ENCODE measurements around the gene PXDN.
"Not testable (repeated sequence)": the region's sequence is repeated elsewhere in the genome, so short reads cannot be mapped to it uniquely, and the experiment has no call there.

Gene PXDN

GRCh38 chr2:1679488-1680039 lies 64.8 kb downstream of the PXDN start:
- H3K36me3 ChIP-seq (ENCODE audit: insufficient read depth, low read length): peaks cover 80% of the 10 kb centered on the region
- H3K4me3 ChIP-seq (ENCODE audit: low read length); H3K9ac ChIP-seq (ENCODE audit: low read depth, low read length); H3K4me2 ChIP-seq (ENCODE audit: low read length); H3K27me3 ChIP-seq (ENCODE audit: control insufficient read depth, insufficient read depth, low read length); H3K9me3 ChIP-seq (replicated peaks; ENCODE audit: low read length): not testable (repeated sequence)
- H3K4me1 ChIP-seq (ENCODE audit: control insufficient read depth, insufficient read depth, low read length): peaks cover 22% of the 10 kb centered on the region

GRCh38 chr2:1679065-1679464 lies 65.2 kb downstream of the PXDN start:
- H3K9me3 ChIP-seq (replicated peaks; ENCODE audit: low read length); H3K27me3 ChIP-seq (ENCODE audit: control insufficient read depth, insufficient read depth, low read length); H3K9ac ChIP-seq (ENCODE audit: low read depth, low read length); H3K4me3 ChIP-seq (ENCODE audit: low read length); H3K4me2 ChIP-seq (ENCODE audit: low read length): not testable (repeated sequence)
- peaks cover 22% of the 10 kb centered on the region for H3K4me1 ChIP-seq (ENCODE audit: control insufficient read depth, insufficient read depth, low read length)
- peaks cover 80% of the 10 kb centered on the region for H3K36me3 ChIP-seq (ENCODE audit: insufficient read depth, low read length)

GRCh38 chr2:1678609-1679008 lies 65.7 kb downstream of the PXDN start:
- Histone ChIP-seq H3K36me3 (ENCODE audit: insufficient read depth, low read length) (peaks cover 84% of the 10 kb centered on the region), H3K4me2 (ENCODE audit: low read length) (no peak overlapping the region), H3K4me3 (ENCODE audit: low read length) (no peak overlapping the region), H3K9ac (ENCODE audit: low read depth, low read length) (no peak overlapping the region), H3K4me1 (ENCODE audit: control insufficient read depth, insufficient read depth, low read length) (peaks cover 22% of the 10 kb centered on the region), H3K27me3 (ENCODE audit: control insufficient read depth, insufficient read depth, low read length) (no peaks in the 10 kb centered on the region), H3K9me3 (replicated peaks; ENCODE audit: low read length) (no peaks in the 10 kb centered on the region)

GRCh38 chr2:1677821-1678165 lies 66.5 kb downstream of the PXDN start:
- H3K9ac ChIP-seq (ENCODE audit: low read depth, low read length): no peak overlapping the region
- no peaks in the 10 kb centered on the region for H3K9me3 ChIP-seq (replicated peaks; ENCODE audit: low read length)
- H3K27me3 ChIP-seq (ENCODE audit: control insufficient read depth, insufficient read depth, low read length): no peaks in the 10 kb centered on the region
- peaks cover 91% of the 10 kb centered on the region for H3K36me3 ChIP-seq (ENCODE audit: insufficient read depth, low read length)
- H3K4me2 ChIP-seq (ENCODE audit: low read length): no peak overlapping the region
- H3K4me3 ChIP-seq (ENCODE audit: low read length): no peak overlapping the region
- H3K4me1 ChIP-seq (ENCODE audit: control insufficient read depth, insufficient read depth, low read length): peaks cover 22% of the 10 kb centered on the region

GRCh38 chr2:1676913-1677820 lies 67.1 kb downstream of the PXDN start:
- Histone ChIP-seq H3K9me3 (replicated peaks; ENCODE audit: low read length) (no peaks in the 10 kb centered on the region), H3K4me3 (ENCODE audit: low read length) (no peak overlapping the region), H3K36me3 (ENCODE audit: insufficient read depth, low read length) (peaks cover 91% of the 10 kb centered on the region), H3K4me1 (ENCODE audit: control insufficient read depth, insufficient read depth, low read length) (peaks cover 22% of the 10 kb centered on the region), H3K27me3 (ENCODE audit: control insufficient read depth, insufficient read depth, low read length) (no peaks in the 10 kb centered on the region), H3K4me2 (ENCODE audit: low read length) (no peak overlapping the region), H3K9ac (ENCODE audit: low read depth, low read length) (no peak overlapping the region)

GRCh38 chr2:1676091-1676912 lies 68.0 kb downstream of the PXDN start:
- H3K36me3 ChIP-seq (ENCODE audit: insufficient read depth, low read length): peaks cover 93% of the 10 kb centered on the region
- no peak overlapping the region for H3K4me3 ChIP-seq (ENCODE audit: low read length)
- H3K4me2 ChIP-seq (ENCODE audit: low read length): peak overlapping the region; percentile 6
- H3K27me3 ChIP-seq (ENCODE audit: control insufficient read depth, insufficient read depth, low read length): no peaks in the 10 kb centered on the region
- peaks cover 22% of the 10 kb centered on the region for H3K4me1 ChIP-seq (ENCODE audit: control insufficient read depth, insufficient read depth, low read length)
- no peaks in the 10 kb centered on the region for H3K9me3 ChIP-seq (replicated peaks; ENCODE audit: low read length)
- H3K9ac ChIP-seq (ENCODE audit: low read depth, low read length): peak overlapping the region; percentile 26

- Histone ChIP-seq H3K4me2 (ENCODE audit: low read length) (no peak overlapping the region), H3K4me1 (ENCODE audit: control insufficient read depth, insufficient read depth, low read length) (peaks cover 22% of the 10 kb centered on the region), H3K27me3 (ENCODE audit: control insufficient read depth, insufficient read depth, low read length) (no peaks in the 10 kb centered on the region), H3K9ac (ENCODE audit: low read depth, low read length) (no peak overlapping the region), H3K9me3 (replicated peaks; ENCODE audit: low read length) (no peaks in the 10 kb centered on the region), H3K36me3 (ENCODE audit: insufficient read depth, low read length) (peaks cover 93% of the 10 kb centered on the region), H3K4me3 (ENCODE audit: low read length) (no peak overlapping the region)
Observed at GRCh38 chr2:1675633-1676032, 68.7 kb downstream of the PXDN start.

GRCh38 chr2:1674766-1675397 lies 69.4 kb downstream of the PXDN start:
- Histone ChIP-seq H3K4me2 (ENCODE audit: low read length) (no peak overlapping the region), H3K9me3 (replicated peaks; ENCODE audit: low read length) (no peaks in the 10 kb centered on the region), H3K27me3 (ENCODE audit: control insufficient read depth, insufficient read depth, low read length) (no peaks in the 10 kb centered on the region), H3K9ac (ENCODE audit: low read depth, low read length) (peak overlapping the region; percentile 6), H3K4me1 (ENCODE audit: control insufficient read depth, insufficient read depth, low read length) (peaks cover 22% of the 10 kb centered on the region), H3K4me3 (ENCODE audit: low read length) (no peak overlapping the region), H3K36me3 (ENCODE audit: insufficient read depth, low read length) (peaks cover 93% of the 10 kb centered on the region)

GRCh38 chr2:1674276-1674675 lies 70.0 kb downstream of the PXDN start:
- peaks cover 22% of the 10 kb centered on the region for H3K4me1 ChIP-seq (ENCODE audit: control insufficient read depth, insufficient read depth, low read length)
- no peak overlapping the region for H3K9ac ChIP-seq (ENCODE audit: low read depth, low read length)
- H3K27me3 ChIP-seq (ENCODE audit: control insufficient read depth, insufficient read depth, low read length): no peaks in the 10 kb centered on the region
- peaks cover 88% of the 10 kb centered on the region for H3K36me3 ChIP-seq (ENCODE audit: insufficient read depth, low read length)
- H3K4me3 ChIP-seq (ENCODE audit: low read length): no peak overlapping the region
- no peaks in the 10 kb centered on the region for H3K9me3 ChIP-seq (replicated peaks; ENCODE audit: low read length)
- H3K4me2 ChIP-seq (ENCODE audit: low read length): no peak overlapping the region

GRCh38 chr2:1673160-1673944 lies 71.0 kb downstream of the PXDN start:
- no peak overlapping the region for H3K4me2 ChIP-seq (ENCODE audit: low read length)
- no peak overlapping the region for H3K4me3 ChIP-seq (ENCODE audit: low read length)
- peaks cover 84% of the 10 kb centered on the region for H3K36me3 ChIP-seq (ENCODE audit: insufficient read depth, low read length)
- H3K4me1 ChIP-seq (ENCODE audit: control insufficient read depth, insufficient read depth, low read length): peaks cover 22% of the 10 kb centered on the region
- no peaks in the 10 kb centered on the region for H3K9me3 ChIP-seq (replicated peaks; ENCODE audit: low read length)
- no peaks in the 10 kb centered on the region for H3K27me3 ChIP-seq (ENCODE audit: control insufficient read depth, insufficient read depth, low read length)
- H3K9ac ChIP-seq (ENCODE audit: low read depth, low read length): no peak overlapping the region
